ENCODE data around the gene SPTBN1. TPM values are rescaled to one million over a fixed set of nuclear protein-coding genes. Genes with fewer than 3 reads are reported as not detected.

Gene SPTBN1
- total RNA-seq, 1 donor from 2014 or later, result 380 TPM

DNA sequence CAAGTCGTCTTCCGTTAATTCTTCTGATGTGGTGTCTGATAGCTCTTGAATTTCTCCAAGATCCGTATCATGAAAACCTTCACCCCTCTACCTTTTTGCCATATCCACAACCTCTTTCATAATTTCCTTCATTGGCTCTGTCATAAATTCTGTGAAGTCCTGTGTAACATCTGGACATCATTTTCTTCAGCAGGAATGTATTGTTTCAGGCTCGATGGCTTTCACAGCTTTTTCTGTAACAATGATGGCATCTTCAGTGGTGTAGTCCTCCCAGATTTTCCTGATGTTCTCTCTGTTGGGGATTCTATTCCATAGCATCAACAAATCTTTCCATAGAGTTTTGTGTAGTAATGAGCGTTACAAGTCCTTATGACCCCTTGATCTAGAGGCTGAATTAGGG lies 153.1 kb downstream of the SPTBN1 start:
- no peak for DNase-seq (ENCODE audit: low spot score)

DNA sequence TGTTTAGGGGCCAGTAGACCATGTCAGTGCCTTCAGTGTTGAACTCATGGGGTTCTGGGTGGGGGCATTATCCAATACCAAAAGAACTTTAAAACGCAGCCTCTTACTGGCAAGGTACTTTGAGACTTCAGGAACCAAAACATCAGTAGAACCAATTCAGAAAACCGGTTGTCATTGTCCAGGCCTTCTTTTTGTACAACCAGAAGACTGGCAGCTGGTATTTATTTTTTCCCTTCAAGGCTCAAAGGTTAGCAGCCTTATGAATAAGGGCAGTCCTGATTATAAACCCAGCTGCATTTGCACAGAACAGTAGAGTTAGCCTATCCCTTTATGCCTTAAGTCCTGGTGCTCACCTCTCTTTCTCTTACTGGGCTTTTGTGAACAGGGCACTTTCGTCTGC lies 153.5 kb downstream of the SPTBN1 start:
- no peak for DNase-seq (ENCODE audit: low spot score)

DNA sequence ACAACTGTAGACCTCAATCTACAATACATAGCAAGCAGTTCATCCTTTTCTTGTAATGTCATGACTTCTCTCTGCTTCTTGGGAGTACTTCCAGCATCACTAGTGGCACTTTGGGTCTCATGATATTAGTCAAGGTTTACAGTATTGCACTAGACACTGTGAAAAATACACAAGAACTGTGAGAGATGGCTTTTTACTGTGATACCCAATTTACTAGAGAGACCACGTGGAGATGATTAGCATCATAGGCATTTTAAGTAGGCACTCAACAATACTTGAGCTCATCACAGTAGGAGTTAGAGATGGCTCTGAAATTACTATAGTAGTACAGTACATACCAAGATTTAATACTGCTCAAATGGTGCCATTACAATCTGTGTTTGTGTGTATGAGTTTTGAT lies 154.6 kb downstream of the SPTBN1 start:
- DNase-seq (ENCODE audit: low spot score), result no peak

DNA sequence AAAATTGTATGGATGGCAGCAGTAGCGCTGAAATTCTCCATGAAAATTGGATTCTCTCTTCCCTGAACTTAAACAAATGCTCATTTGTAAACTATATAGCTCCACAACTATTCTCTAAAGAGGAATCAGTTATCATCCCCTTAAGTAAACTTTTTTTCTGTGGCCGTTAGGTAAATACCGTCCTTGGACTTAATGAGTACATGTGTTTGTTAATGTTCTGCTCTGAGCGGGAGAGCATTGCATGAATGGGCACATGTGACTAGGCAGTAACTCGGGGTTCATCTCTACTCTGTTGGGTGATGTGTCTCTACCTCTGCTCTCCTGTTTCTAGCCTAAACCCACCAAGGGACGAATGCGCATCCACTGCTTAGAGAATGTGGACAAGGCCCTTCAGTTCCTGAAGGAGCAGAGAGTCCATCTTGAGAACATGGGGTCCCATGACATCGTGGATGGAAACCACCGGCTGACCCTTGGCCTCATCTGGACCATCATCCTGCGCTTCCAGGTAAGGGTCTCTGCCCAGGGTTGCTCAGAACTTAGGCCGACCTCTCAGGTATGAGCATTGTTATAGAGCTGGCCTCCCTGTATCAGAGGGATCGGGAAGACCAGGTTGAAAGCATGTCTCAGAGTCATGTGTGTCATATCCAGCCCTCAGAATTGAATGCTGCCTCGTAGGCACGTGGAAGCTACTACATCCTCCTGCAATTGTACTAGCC lies 155.9 kb downstream of the SPTBN1 start:
- no peak for DNase-seq (ENCODE audit: low spot score)

DNA sequence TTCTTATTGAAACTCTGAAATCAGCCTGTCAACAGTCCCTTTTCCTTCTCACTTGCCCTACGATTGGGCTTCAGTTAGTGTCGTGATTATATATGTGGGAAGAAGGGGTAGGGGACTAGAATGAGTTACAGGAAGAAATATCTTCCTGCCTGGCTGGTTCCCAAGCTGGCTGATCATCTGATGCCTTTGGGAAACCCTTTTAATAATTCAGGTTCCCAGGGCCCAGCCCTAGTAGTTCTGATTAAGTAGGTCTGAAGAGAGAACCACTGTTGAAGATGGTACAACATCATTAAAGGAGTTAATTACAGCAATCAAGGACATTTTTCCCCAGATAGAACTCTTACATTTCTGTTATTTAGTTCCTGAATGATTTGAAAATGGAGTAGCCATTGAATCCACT lies 157.3 kb downstream of the SPTBN1 start:
- no peak for DNase-seq (ENCODE audit: low spot score)

DNA sequence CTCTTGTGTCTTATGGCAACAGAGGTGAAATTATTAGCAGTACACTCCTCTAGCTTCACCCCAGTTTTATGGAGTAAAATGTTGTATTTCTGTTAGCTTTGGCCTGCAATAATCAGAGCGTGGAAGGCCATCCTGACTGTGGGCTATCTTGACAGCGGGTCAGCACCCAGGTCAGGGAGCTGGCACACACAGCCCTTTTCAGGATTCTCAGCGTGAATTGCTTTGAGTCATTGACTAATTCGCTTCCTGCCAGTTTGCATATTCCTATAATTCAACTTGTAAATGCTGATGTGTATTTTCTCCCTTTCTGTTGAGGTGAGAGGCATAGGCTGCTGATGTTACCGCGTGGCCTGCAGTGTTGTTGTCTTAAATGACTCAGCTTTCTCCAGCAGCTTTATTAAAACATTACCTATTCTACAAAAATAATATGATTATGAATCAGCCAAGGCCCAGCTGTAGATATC lies 157.7 kb downstream of the SPTBN1 start:
- DNase-seq (ENCODE audit: low spot score), result no peak

DNA sequence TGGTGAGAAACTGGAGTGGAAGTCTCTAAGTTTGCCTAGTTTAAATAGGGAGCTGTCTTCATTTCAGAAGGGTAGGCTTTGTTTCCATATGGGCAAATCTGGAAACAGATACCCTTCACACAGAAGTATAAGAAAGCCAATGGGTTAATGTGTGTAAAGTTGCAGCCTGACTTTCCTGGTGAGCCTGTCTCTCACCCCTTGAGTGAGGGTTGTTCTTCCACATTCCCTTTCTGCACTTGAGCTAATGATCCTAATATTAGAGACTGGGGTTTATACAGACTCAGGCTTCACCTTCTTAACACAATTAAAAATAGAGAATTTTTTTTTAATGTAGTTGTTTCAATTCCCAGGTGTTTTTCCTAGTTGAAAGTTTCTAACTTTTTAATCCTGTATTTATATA lies 158.7 kb downstream of the SPTBN1 start:
- DNase-seq (ENCODE audit: low spot score), result no peak

DNA sequence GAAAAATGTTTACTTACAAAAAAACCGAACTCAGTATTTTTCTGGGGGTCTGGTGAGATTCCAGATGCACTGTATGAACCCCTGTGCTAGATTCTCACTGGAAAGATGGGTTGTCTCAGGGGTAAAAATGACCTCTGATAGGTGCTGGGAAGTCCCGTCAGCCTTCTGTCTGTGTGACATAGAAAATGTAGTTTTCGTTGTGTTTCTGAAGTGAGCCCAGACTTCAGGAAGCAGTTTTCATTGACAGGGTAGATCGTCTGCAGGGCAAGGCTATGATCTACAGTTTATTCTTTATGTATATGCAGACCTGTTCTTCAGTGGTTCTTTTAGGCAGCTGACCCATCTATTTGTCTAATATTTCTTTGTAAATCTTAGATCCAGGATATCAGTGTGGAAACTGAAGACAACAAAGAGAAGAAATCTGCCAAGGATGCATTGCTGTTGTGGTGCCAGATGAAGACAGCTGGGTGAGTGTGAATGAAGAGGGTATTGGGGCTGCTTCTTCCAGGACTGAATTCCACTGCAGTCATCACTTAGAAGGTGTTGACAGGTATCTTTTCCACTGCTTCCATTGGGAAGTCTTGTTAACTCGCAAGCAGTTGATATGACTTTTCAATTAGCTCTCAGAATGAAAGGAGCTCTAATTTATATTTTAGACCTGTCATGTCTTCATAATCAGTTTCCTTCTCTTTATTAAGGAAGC lies 159.9 kb downstream of the SPTBN1 start:
- DNase-seq (ENCODE audit: low spot score), result no peak

DNA sequence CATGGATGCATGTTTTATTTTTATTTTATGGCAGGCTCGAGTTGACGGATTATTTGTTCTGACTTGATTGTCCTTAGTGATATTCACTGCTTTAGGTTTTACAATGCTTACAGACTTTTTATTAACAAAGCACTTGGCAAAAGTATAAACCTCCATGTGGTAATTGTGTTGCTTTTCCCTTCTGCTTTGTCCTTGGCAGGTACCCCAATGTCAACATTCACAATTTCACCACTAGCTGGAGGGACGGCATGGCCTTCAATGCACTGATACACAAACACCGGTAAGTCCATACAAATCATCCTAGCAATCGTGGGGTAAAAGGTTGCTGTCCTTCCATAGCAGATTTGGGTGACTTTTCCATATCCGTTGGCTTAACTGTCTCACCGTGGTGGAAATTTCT lies 161.3 kb downstream of the SPTBN1 start:
- DNase-seq (ENCODE audit: low spot score), result no peak

DNA sequence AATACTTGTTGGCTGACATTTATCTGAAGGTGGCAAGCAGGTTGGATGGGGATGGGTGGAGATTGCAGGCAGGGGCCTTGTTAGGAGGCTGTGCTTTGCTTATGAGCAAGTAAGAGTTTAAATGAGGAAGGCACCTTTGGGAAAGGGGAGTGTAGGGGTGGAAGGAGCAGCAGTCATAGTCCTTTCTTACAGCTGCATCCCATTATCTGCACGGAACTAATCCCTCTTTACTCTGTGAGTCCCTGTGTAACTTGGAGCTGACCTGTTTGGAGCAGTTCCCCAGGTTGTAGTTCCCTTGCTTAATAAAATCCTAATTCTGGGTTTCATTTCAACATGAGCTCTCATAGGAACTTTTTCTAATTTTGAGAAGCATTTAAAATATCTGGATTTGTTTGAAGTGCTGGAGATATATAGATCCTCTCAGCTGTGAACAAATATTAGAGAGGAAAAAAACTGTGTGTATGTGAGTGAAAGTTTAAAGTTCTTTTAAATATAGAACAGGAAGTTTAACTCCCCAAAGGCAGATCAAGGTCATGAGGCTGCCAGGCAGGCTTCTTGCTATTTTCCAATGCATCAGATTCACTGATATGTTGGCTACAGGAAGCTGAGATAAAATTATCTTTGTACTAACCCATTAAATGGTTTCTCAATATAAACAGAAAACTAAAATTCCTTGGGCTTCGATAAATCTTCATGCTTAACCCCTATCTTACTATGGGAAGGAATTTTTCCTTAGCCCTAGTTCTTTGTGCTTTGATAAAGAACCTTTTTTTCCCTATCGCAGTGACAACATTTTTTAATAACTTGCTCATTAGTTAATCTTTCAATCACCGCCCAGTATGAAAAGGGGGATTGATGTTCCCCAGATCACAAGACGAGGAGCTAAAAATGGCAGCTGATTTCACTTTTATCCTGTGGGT lies 162.8 kb downstream of the SPTBN1 start:
- no peak for DNase-seq (ENCODE audit: low spot score)

DNA sequence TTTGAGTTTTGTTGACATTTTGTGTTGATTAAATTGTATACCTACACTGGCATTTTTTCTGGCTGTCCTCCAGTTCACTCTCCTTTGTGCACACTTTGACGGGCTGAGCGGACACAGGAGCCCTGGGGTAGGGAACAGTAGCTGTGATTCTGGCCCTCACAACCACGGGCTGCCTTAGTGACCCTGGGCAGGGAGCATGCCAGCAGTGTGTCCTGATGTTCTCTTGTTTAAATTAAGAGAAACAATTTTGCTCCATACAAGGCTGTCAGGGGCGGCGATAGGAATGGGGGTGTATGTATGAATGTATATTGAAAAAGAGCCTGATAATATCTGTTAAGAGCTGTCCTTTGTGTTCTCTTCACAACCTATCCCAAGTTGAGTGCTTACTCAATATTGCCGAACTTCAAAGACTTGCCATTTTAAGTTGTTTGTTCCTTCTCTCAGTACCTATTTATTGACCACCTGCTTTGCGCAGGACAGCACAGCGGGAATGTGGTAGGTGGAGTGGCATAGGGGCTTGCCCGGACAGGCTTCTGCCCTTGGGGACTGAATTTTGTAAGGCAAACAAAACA lies 163.6 kb downstream of the SPTBN1 start:
- DNase-seq (ENCODE audit: low spot score), result no peak

DNA sequence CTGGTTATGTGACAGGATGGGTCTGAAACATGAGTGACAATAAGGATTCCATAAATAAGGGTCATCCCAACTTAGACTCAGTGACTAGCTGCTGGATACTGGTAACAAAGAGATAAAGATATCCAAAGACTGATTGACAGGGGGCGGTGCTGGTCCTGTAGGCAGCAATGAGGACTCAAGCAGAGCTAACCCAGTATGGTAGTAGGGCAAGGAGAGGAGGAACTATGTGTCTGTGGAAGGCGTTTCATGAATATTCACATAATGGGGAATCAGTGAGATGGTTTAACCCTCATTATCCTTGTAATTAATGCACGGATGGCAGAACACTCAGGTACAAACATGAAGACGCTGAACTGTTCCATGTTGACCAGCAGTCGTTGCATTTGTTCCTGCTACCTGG lies 164.8 kb downstream of the SPTBN1 start:
- no peak for DNase-seq (ENCODE audit: low spot score)

DNA sequence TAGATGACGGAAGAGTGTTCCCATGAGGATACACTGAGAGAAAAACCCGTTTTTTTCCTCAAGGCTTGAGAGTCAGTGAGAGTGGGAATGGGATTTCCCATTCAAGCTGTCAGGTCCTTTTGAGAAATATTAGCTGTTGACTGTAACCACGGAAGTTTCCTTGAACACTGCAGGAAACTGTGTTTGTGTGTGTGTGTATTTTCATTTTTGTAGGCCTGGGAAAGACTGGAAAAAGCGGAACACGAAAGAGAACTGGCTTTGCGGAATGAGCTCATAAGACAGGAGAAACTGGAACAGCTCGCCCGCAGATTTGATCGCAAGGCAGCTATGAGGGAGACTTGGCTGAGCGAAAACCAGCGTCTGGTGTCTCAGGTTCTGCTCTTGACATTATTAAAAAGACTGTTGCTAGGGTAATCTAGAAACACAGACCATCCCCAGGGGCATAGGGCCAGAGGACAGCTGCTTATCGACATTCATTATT lies 168.5 kb downstream of the SPTBN1 start:
- DNase-seq (ENCODE audit: low spot score), result no peak

DNA sequence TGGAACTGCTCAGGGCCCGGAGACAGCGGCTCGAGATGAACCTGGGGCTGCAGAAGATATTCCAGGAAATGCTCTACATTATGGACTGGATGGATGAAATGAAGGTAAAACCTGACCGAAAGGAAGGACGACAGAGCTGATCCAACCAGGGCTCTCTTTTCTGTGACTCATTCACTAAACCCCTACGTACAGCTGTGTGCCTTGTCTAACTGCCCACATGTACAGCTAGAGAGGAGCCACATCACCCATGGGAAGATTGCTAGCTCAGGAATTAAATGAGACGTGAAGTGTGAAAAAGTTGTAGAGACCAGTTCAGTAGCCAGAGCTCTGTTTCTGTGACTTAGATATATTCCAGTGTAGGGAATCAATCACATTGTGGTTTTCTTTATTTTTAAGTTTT lies 170.0 kb downstream of the SPTBN1 start:
- no peak for DNase-seq (ENCODE audit: low spot score)

DNA sequence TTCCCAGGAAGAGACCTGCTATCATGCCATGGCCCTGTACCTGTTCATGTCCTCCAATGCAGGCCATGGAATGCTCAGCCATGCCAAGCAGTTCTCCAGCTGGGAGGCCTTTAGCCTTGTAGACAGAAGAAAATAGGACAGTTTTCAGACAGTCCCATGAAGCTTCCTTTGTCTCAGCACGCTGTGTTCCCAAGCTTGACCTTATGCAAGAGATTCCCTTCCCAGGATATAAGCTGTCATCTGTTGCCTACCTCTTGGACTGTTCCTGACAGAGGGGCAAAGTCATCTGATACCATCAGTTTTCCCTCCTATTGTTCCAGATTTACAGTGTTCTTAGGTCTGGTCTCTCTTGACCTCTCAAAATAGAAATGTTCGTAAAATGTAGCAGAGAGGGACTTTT lies 170.8 kb downstream of the SPTBN1 start:
- no peak for DNase-seq (ENCODE audit: low spot score)

DNA sequence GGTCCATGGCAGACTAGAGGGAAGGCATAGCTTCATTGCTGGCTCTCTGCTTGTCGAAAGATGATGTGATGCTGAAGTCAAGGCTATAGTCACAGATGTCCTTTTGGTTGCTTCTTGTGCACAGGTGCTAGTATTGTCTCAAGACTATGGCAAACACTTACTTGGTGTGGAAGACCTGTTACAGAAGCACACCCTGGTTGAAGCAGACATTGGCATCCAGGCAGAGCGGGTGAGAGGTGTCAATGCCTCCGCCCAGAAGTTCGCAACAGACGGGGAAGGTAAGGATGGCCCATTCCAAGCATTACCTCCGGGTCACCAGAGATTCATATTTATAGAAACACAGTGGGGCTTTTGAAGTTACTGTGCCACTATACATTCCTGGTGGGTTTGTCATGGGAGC lies 171.8 kb downstream of the SPTBN1 start:
- DNase-seq (ENCODE audit: low spot score), result no peak

DNA sequence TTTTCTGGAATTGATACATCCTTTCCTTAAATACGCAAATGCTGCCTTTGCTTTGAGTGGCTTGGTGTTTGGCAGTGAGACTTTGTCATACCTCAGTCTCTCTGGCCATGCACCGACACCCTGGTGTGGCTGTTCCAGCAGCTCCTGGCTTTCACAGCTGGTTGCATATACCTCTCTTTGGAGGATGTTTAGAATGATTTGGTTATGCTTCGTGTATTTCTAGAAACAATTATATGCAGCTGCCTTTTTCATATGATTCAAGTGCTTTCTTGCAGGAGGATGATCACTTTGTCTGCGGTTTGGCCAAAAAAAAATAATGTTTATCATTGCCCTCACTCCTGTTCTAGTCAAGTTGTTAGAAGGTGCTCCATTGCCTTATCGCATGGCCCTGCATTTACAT lies 172.3 kb downstream of the SPTBN1 start:
- DNase-seq (ENCODE audit: low spot score), result no peak

DNA sequence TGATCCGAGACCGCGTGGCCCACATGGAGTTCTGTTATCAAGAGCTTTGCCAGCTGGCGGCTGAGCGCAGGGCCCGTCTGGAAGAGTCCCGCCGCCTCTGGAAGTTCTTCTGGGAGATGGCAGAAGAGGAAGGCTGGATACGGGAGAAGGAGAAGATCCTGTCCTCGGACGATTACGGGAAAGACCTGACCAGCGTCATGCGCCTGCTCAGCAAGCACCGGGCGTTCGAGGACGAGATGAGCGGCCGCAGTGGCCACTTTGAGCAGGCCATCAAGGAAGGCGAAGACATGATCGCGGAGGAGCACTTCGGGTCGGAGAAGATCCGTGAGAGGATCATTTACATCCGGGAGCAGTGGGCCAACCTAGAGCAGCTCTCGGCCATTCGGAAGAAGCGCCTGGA lies 172.8 kb downstream of the SPTBN1 start:
- no peak for DNase-seq (ENCODE audit: low spot score)

DNA sequence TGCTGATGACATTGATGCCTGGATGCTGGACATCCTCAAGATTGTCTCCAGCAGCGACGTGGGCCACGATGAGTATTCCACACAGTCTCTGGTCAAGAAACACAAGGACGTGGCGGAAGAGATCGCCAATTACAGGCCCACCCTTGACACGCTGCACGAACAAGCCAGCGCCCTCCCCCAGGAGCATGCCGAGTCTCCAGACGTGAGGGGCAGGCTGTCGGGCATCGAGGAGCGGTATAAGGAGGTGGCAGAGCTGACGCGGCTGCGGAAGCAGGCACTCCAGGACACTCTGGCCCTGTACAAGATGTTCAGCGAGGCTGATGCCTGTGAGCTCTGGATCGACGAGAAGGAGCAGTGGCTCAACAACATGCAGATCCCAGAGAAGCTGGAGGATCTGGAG lies 173.3 kb downstream of the SPTBN1 start:
- no peak for DNase-seq (ENCODE audit: low spot score)

DNA sequence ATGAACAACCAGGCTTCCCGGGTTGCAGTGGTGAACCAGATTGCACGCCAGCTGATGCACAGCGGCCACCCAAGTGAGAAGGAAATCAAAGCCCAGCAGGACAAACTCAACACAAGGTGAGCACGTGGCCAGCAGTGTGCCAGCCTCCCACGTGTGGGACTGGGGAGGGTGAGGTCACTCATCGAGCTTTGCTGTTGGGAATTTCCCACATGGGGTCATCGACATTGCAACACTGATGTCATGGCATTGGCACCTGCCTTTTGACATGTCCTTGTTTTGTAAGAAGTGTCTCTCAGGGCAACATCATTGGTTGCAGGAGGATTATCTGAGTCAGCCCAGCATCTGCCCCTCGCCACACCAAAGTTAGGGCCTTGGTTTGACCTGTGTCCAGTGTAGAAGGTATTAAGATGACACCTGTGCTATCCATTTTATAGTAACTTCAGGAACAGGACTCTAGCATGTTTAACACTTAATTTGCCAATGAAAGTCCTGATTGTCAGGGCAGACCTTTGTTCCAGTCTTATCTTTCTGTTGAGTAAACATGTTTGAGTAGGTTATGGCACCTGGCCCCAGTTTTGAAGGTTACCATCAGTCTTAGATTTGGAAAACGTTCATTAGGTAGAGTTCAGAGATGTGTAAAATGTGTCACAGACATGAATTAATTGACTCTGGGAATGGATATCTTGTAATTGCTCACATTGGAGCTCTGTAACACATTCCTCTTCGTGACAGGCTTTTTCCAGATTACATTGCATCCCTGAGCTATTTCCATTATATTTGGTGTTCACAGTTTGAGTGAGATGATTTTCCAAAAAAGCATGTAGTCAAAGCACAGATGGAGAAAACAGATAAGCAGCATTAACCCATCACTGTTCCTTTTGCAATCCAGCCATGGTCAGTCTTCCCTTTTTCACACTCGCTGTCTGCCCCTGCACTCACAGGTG lies 174.1 kb downstream of the SPTBN1 start:
- no peak for DNase-seq (ENCODE audit: low spot score)
